Large intestine (tissue), 3 donors: Measurements from ENCODE around the gene RNF181. TPM values are rescaled to one million over a fixed set of nuclear protein-coding genes. Genes with fewer than 3 reads are reported as not detected.

Experiments
- DNase-seq, 2 donors: peaks; one replicate each; pipeline versions ENCODE4 v3.0.0 to v3.0.0-alpha.2; 2013
- H3K27ac ChIP-seq: one replicate; pipeline ENCODE4 v1.5.1; 2013; ENCODE audit warnings: low read length
- H3K27me3 ChIP-seq: 2 replicates; pipeline ENCODE4 v1.6.1; 2013; ENCODE audit warnings: low read length; ENCODE audit not compliant: control insufficient read depth, insufficient read depth
- H3K36me3 ChIP-seq: 2 replicates; pipeline ENCODE4 v1.6.1; 2013; ENCODE audit warnings: low read length; ENCODE audit not compliant: control insufficient read depth, insufficient read depth
- H3K4me1 ChIP-seq: one replicate; pipeline ENCODE4 v1.6.1; 2013; ENCODE audit warnings: low read length; ENCODE audit not compliant: control insufficient read depth, insufficient read depth
- H3K4me3 ChIP-seq: one replicate; pipeline ENCODE4 v1.5.1; 2013; ENCODE audit warnings: low read length
- H3K9me3 ChIP-seq: one replicate; pipeline ENCODE4 v1.6.1; 2013; ENCODE audit warnings: mild to moderate bottlenecking, low read depth, low read length, moderate library complexity; ENCODE audit not compliant: control insufficient read depth
- WGBS: methylation state at CpG from one replicate; pipeline ENCODE4 v1.1.5; 2013; ENCODE audit warnings: low lambda C conversion rate; ENCODE audit not compliant: insufficient coverage; 5-methylcytosine and 5-hydroxymethylcytosine counted together
- polyA plus RNA-seq: library from polyadenylated mRNA; unstranded; fragments of 120-200 nt; gene quantifications from one replicate; pipeline ENCODE4 v1.2.1, GENCODE V29; 2013

RNF181 gene
- polyA plus RNA-seq, 1 donor = 131 TPM

- no peak for DNase-seq
- H3K4me3 ChIP-seq = no peak overlapping the region
- H3K27ac ChIP-seq = no peak overlapping the region
- peaks cover 4% of the 10 kb centered on the region for H3K27me3 ChIP-seq
- H3K36me3 ChIP-seq = no peaks in the 10 kb centered on the region
- 97% methylated on average over 3 of the region's 8 CpGs for WGBS
- H3K4me1 ChIP-seq = peaks cover 27% of the 10 kb centered on the region
- H3K9me3 ChIP-seq = no peaks in the 10 kb centered on the region
Observed at GRCh38 chr2:85575739-85576138, 19.8 kb upstream of the RNF181 start.

- peaks cover 4% of the 10 kb centered on the region for H3K27me3 ChIP-seq
- peak overlapping the region; percentile 84 for H3K27ac ChIP-seq
- no peak for DNase-seq
- H3K4me3 ChIP-seq = no peak overlapping the region
- peaks cover 27% of the 10 kb centered on the region for H3K4me1 ChIP-seq
- H3K9me3 ChIP-seq = no peaks in the 10 kb centered on the region
- 20% methylated on average over 1 of the region's 3 CpGs for WGBS
- H3K36me3 ChIP-seq = peaks cover 7% of the 10 kb centered on the region
Observed at GRCh38 chr2:85577063-85577385, 18.5 kb upstream of the RNF181 start.

- Histone ChIP-seq H3K9me3 (no peaks in the 10 kb centered on the region), H3K36me3 (peaks cover 13% of the 10 kb centered on the region), H3K4me1 (peaks cover 27% of the 10 kb centered on the region), H3K27ac (peak within 1 kb of the TSS; percentile 84), H3K4me3 (peak within 1 kb of the TSS; percentile 63), H3K27me3 (no peaks in the 10 kb centered on the region)
- no CpG with 5 or more reads among the region's 19 CpGs for WGBS
- DNase-seq = peak; percentile 80 to 91
Observed at GRCh38 chr2:85577386-85578242, 17.9 kb upstream of the RNF181 start, which contains the start of gene VAMP8. TSS of gene VAMP8 (plus strand) at chr2:85577586. CDS start at chr2:85577647, 61 bp downstream.

- H3K27ac ChIP-seq = peak overlapping the region; percentile 84
- no peaks in the 10 kb centered on the region for H3K27me3 ChIP-seq
- no CpG with 5 or more reads among the region's 19 CpGs for WGBS
- H3K9me3 ChIP-seq = no peaks in the 10 kb centered on the region
- H3K36me3 ChIP-seq = peaks cover 13% of the 10 kb centered on the region
- H3K4me1 ChIP-seq = peaks cover 27% of the 10 kb centered on the region
- peak in 1 of 2 donors; percentile 41 for DNase-seq
- peak overlapping the region; percentile 63 for H3K4me3 ChIP-seq
Observed at GRCh38 chr2:85578243-85579180, 17.0 kb upstream of the RNF181 start.

- Histone ChIP-seq H3K27ac (no peak overlapping the region), H3K36me3 (peaks cover 13% of the 10 kb centered on the region), H3K4me3 (no peak overlapping the region), H3K4me1 (peaks cover 32% of the 10 kb centered on the region), H3K9me3 (no peaks in the 10 kb centered on the region), H3K27me3 (no peaks in the 10 kb centered on the region)
- no CpG with 5 or more reads among the region's 6 CpGs for WGBS
- DNase-seq = no peak
Observed at GRCh38 chr2:85579266-85579935, 16.1 kb upstream of the RNF181 start.

GRCh38 chr2:85580206-85580605 lies 15.3 kb upstream of the RNF181 start:
- Histone ChIP-seq H3K36me3 (peaks cover 13% of the 10 kb centered on the region), H3K9me3 (no peaks in the 10 kb centered on the region), H3K4me1 (peaks cover 40% of the 10 kb centered on the region), H3K27ac (no peak overlapping the region), H3K27me3 (no peaks in the 10 kb centered on the region), H3K4me3 (no peak overlapping the region)
- no peak for DNase-seq
- WGBS = no CpG with 5 or more reads among the region's 3 CpGs

- no peak overlapping the region for H3K27ac ChIP-seq
- peaks cover 13% of the 10 kb centered on the region for H3K36me3 ChIP-seq
- no peak overlapping the region for H3K4me3 ChIP-seq
- peaks cover 38% of the 10 kb centered on the region for H3K4me1 ChIP-seq
- no peak for DNase-seq
- no peaks in the 10 kb centered on the region for H3K27me3 ChIP-seq
- WGBS = no CpG with 5 or more reads among the region's 1 CpG
- H3K9me3 ChIP-seq = no peaks in the 10 kb centered on the region
Observed at GRCh38 chr2:85582492-85582891, 13.1 kb upstream of the RNF181 start.

GRCh38 chr2:85583667-85584353 lies 11.7 kb upstream of the RNF181 start:
- Histone ChIP-seq H3K9me3 (no peaks in the 10 kb centered on the region), H3K27me3 (no peaks in the 10 kb centered on the region), H3K36me3 (peaks cover 13% of the 10 kb centered on the region), H3K27ac (peak overlapping the region; percentile 79), H3K4me3 (peak overlapping the region; percentile 39), H3K4me1 (peaks cover 32% of the 10 kb centered on the region)
- DNase-seq = peak in 1 of 2 donors; percentile 62
- WGBS = no CpG with 5 or more reads among the region's 16 CpGs

GRCh38 chr2:85584354-85584856 lies 11.1 kb upstream of the RNF181 start, which contains the start of gene VAMP5:
TSS of gene VAMP5 (plus strand) at chr2:85584431. CDS start at chr2:85584491, 60 bp downstream.
- peak; percentile 75 to 88 for DNase-seq

More at GRCh38 chr2:85584354-85584856, 11.1 kb upstream of the RNF181 start, which contains the start of gene VAMP5:
- Histone ChIP-seq H3K27me3 (no peaks in the 10 kb centered on the region), H3K27ac (peak within 1 kb of the TSS; percentile 99), H3K4me3 (peak within 1 kb of the TSS; percentile 48), H3K4me1 (peaks cover 26% of the 10 kb centered on the region), H3K9me3 (no peaks in the 10 kb centered on the region), H3K36me3 (peaks cover 13% of the 10 kb centered on the region)
- WGBS = no CpG with 5 or more reads among the region's 52 CpGs
